HT1080 (cell line): Measurements from ENCODE around the gene RANBP9. TPM values are rescaled to one million over a fixed set of nuclear protein-coding genes. Genes with fewer than 3 reads are reported as not detected.

Experiments used
- DNase-seq: peaks from one replicate; pipeline ENCODE4 v3.0.0-alpha.2; 2015; ENCODE audit warnings: low read depth
- total RNA-seq: library from RNA; depleted of rRNA; stranded (reverse); fragments of >200 nt; shearing (Covaris generic); gene quantifications from 2 replicates; pipeline ENCODE4 v1.2.3, GENCODE V29; 2014

The RANBP9 gene
- total RNA-seq, 1 experiment from 2014 or later: 15.7 TPM

DNA sequence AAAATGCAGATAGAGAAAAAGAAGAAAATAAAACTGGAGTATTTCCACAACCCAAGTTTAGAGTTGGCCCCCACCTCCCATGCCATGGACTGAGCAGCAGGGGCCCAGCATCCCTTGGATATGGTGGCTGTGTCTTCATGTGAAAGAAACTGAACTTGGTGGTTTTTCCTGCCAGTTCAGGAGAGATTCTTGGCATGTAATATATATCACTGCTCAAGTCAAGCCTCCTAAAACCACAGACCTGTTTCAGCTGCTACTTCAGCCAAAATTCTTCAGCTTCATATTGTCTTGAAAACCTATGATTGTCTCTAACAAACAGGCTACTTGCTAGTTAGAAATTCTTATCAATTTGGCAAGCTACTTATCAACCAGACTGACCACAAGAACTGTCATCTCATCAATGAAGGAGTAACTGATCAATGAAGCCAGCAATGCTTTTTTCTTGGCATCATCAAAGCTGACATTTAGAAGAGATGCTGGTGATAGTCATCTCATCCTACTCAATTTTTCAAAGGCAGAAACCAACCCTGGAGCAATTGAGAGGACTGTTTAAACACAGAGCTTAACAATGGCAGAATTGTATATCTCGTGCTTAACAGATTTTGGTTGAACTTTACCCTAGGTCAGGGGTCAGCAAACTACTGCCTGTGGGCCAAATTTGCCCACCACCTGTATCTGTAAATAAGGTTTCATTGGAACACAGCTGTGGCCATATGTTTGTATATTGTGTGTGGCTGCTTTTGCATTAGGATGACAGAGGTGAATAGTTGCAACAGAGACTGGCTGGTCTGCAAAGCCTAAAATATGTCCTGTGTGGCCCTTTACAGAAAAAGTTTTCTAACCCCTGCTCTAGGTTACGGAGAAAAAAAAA lies 106.9 kb downstream of the RANBP9 start:
- no peak for DNase-seq

DNA sequence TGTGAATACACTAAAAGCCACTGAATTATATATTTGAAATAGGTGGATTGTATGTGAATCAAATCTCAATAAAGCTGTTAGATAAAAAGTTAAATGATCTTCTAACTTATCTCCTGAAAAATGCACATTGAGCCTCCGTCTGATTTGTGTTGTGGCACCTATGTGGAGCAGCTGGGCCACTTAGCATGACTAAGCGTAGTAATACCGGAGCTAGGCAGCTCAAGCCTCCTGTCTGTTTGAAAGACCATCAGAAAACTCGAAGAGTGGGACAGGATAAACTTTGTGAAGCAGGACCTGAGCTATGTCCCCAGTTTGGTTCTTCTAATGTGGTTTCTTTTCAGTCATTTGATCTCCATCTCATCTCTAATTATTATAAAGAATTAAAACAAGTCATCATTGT lies 107.5 kb downstream of the RANBP9 start:
- DNase-seq: no peak

DNA sequence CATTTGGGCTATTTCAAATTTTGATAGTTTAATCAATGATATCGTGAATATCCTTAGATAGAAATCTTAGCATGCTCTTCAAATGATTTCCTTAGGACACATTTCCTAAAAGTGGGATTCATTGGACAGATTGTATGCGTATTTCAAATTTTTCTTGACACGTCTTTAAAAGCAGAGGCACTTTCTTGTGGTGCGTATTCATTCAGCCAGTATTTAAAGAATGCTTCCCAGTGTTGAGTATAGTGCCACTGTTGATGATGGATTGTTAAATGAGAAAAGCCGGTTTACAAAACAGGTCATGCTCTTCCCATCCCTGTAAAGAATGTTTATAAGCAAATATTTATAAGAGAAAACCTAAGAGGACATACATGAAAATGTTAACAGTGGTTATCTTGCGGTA lies 111.6 kb downstream of the RANBP9 start:
- no peak for DNase-seq

DNA sequence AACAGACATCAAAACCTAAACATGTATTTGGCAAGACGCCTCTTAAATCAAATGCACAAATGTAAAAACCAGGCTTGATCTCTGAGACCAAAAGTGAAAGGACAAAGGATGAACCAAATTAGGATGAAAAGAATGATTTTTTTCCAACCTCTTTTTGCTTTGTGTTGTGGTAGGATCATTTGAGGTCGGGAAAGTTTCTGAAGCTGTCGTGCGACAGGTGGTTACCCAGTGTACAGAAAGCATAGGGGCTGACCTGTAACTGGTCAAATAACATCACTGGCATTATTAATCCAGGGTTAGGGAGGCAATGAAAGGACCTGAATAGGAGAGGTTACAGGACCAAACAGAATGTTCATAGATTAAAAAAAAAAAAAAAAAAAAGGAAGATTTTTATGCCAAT lies 114.6 kb downstream of the RANBP9 start:
- no peak for DNase-seq

DNA sequence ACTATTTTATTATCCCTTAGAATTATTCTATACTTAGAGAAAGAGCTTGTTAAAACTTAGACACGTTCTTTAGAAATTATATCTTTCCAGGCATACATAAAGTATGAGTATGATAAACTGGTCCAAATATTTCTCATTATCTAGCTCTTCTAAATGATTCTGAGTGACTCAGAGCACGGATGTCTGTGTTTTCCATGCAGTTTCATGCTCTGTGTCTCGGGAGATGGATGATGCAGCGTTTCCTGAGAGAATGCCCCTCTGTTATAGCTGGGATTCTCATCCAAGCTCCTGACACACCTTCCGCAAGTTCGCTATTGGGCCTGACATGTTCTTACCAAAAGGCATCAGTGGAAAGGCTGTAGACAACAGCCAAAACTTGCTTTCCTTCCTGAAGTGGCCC lies 117.9 kb downstream of the RANBP9 start:
- peak; percentile 11 for DNase-seq

DNA sequence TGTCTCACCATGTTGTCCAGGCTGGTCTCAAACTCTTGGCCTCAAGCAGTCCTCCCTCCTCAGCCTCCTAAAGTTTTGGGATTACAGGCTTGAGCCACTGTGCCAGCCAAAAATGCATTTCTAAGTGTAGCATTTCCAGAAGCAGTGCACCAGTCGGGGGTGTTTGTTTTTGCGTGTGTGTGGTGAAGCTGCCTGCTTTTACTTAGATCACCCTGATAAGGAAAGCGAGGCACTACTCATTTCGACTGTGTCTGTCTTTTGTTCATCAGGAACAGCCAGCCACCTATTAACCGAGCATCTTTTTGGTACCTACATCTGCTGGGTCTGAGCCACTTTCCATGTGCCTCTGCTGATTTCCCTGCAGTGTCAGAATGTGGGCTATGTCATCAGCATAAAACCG lies 118.5 kb downstream of the RANBP9 start:
- DNase-seq: no peak

DNA sequence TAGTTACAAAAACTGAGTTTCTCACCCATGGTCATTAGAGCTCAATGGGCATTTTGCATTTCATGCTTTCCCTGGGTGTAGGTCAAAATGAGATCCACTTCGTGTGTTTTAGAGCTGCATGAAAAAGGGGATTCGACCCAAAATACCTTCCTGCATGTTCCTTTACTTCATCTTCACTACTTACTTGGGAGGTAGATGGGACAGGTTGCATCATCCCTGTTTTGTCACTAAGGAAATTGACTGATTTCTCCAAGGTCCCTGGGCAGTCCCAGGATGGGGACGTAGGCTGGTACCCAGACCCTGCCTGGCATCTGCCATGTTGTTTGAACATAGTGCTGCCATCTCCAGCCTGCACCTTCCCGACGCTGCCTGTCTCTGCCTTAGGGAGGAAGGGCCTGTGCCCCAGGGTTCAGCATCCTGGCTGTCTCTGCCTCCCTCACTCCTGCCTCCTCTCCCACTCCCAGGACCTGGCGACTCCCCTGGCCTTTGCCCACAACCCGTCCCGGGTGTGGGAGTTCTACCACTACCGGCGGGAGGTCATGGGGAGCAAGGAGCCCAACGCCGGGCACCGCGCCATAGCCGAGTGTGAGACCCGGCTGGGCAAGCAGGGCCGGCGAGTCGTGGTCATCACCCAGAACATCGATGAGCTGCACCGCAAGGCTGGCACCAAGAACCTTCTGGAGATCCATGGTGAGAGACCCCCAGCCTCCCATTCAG lies 120.3 kb downstream of the RANBP9 start:
- DNase-seq: no peak

DNA sequence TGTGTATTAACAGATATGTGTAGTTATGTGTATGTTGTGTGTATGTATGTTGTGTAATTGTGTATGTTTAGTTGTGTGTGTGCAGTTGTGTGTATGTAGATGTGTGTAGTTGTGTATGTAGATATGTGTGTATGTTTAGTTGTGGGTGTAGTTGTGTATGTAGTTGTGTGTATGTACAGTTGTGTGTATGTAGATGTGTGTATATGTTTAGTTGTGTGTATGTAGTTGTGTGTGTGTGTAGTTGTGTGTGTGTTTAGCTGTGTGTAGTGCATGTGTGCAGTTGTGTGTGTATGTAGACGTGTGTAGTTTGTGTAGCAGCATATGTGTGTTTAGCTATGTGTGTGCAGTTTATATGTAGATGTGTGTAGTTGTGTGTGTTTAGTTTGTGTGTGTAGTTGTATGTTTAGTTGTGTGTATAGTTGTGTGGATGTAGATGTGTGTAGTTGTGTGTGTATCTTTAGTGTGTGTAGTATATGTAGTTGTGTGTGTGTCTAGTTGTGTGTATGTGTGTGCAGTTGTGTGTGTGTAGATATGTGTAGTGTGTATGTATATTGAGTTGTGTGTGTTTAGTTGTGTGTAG lies 121.0 kb downstream of the RANBP9 start:
- DNase-seq: no peak

DNA sequence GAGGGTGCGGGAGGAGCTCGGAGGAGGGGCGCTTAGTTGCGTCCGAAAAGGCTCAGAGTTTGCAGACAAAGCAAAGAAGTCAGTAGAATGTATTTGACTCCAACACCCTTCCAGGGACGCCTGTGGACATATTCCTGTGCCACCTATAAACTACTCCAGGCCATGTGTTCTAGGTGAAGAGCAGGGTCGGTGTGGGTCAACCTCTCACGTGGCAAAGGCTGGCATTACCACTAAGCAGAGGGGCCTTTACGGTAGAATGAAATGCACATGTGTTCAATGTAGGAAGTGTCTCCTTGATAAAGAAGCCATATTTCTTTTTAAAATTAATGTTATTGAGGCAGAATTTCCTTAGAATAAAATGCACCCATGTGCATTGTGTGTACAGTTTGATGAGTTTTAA lies 121.8 kb downstream of the RANBP9 start:
- DNase-seq: no peak

DNA sequence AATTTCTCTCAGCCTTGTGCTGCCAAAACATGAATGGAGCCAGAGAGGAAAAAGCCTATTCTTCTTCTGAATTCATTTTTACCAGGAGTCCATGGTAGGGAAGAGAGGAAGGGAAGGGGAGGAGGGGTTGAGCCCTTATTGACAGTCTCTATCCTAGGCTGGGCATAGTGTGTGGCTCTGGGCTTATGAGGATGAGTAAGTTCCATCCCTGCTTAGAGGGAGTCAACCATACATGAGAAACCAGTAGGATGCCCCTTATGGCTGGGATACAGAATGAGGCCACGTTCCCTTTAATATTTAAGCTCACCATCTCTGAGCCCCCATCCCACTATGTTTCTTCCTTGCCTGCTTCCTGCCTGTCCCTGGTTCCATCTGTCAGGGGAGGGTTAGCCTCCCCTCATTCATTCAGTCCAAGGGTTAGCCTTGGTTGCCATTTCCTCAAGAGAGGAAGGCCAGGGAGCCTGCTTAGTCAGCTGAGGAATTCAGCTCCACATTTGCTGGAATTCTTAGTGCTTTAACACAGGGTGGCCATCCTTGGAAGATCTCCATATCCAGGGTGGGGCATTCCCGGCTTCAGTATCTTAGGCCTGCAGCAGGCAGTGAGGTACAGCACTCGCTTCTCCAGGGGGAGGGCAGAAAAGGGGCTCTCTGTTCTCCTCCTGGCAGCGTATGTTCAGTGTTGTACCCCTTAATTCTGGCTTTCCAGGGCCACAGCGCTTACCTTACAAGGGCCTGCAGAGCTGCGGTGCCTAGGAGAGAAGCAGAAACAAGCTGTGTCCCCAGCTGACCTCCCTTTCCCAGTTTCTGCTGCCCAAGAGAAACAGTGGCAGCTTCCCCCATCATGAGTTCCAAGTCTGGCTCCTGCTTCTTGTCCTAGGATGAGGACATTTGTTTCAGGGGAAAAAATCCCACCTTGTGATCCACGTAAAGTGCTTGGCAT lies 124.8 kb downstream of the RANBP9 start:
- no peak for DNase-seq

DNA sequence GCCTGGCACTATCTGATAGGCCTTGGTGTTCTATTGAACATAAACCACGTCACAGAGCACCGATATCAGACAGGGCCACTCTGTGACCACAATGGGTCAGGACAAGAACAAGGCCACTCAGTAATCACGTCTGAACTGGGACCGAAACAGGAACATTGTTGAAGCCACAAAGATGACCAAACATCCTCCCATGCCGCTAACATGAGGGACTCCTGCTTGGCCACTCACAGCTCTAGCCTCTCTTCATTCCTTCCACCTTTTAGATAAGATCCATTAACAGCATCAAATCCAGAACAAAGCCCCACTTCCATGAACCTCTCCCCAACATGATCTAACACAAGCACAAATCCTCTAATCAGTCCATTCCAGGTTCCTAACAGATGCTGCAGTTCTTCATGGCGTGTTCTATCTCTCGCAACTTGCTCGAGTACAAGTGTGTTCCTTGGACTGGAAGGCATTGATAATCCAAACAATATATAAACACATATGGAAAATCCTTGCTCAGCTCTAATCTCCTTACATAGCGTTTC lies 129.9 kb downstream of the RANBP9 start:
- no peak for DNase-seq

DNA sequence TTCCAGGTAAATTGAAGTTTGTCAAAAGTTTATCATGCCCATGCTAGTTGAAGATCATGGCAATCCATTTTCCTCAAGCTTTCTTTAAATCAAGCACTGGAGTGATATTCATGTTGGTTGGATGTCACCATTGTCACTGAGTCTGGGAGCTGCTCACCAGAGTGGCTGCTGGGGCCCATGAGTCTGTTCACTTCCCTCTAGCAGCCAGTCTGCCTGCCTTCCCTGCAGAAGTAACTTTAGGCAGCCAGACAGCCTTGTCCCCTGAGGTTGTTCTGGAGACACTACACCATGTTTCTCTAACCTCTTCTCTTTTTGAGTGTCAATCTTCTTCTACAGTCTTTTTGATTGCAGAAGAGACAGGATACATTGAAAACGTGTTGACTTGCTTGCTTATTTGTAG lies 131.7 kb downstream of the RANBP9 start:
- DNase-seq: no peak

DNA sequence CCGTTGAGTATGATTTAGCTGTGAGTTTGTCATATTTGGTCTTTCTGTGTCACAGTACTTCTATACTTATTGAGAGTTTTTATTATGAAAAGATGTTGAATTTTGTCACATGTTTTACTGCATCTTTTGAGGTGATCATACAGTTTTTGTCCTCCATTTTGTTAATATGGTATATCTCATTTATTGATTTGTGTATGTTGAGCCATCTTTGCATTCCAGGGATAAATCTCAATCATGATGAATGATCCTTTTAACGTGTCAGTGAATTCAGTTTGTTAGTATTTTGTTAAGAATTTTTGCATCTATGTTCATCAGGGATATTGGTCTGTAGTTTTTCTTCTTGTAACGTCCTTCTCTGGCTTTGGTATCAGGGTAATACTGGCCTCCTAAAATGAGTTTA lies 133.7 kb downstream of the RANBP9 start:
- DNase-seq: no peak

DNA sequence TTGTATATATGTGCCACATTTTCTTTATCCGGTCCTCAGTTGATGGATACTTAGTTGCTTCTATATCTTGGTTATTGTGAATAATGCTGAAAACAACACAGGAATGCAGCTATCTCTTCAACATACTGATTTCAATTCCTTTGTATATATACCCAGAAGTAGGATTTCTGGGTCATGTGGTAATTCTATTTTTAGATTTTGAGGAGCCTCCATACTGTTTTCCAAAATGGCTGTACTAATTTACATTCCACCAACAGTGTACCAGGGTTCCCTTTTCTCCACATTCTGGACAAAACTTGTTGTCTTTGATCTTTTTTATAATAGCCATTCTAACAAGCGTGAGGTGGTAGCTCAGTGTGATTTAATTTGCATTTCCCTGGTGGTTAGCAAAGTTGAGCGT lies 135.6 kb downstream of the RANBP9 start:
- no peak for DNase-seq

DNA sequence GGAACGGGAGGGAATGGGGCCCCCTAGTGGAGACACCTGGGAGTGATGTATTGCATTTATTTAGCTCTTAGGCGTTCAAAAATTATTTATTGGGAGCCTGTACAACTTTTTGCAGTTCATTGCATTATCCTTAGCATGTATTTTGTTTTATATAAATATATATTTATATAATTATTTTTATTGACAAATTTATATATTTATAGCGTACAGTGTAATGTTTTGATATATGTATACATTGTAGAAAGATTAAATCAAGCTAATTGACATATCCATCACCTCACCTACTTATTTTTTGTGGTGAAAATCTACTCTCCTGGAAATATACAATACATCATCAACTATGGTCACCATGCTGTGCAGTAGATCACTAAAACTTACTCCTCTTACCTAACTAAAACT lies 136.3 kb downstream of the RANBP9 start:
- DNase-seq: no peak

DNA sequence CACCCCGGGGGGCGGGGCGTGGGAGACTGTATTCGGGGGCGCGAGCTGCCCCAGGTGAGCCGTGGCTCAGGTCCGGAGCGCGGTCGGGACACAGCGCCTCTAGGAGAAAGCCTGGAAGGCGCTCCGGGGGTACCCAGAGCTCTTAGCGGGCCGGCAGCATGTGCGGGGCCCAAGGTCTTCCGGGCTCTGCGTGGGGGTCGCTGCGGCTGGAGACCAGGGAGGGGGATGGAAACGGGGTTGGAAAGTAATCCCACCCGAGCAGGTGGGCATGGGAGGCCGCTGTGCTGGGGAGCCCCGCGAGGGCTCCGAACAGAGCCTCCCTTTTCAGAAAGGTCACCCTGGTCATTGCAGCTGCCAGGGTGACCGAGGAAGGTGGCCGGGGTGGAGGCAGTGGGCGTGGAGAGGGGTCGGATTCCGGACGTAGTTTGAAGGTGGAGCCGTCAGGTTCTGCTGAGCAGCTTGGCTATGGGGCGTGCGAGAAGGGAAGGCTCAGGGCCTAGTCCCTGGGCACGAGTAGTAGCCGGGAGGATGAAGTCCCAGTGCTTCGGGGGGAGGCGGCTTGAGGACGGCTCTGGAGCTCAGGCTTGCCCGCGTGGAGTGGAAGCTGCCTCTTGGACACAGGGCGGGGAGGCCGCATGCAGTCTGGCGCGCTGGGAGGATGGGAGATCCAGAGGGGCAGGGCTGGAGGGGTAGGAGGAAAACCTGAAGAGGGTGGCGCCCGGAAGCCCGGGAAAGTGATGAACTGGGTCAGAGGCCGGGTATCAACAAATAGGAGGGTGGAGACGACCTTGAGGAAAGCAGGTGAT lies 136.9 kb downstream of the RANBP9 start, which contains the start of gene SIRT5:
Gene SIRT5 (plus strand): TSS at position 31 of the 806 bp plus-strand sequence. CDS start 9,510 bp downstream, outside the sequence.
- DNase-seq: peak; percentile 91

DNA sequence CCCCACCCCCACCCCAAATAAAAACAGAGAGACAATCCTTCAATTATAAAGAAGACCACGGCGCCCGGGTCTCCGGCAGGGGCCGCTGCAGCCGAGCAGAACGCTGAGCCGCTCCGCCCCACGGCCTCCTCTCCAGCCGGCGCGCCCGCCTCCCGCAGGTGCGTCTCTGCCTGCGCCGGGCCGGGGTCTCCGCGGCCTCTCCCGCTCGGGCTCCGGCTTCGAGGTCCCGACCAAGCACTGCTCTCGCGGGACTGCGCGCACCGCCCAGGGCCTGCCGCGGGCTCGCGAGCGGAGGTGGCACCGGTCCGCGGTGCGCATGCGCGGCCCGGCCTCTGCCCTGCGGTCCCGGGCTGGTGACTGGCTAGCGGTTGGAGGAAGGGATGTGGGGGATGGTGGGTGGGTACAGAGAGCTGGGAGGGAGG lies 137.5 kb downstream of the RANBP9 start:
- DNase-seq: peak; percentile 92

DNA sequence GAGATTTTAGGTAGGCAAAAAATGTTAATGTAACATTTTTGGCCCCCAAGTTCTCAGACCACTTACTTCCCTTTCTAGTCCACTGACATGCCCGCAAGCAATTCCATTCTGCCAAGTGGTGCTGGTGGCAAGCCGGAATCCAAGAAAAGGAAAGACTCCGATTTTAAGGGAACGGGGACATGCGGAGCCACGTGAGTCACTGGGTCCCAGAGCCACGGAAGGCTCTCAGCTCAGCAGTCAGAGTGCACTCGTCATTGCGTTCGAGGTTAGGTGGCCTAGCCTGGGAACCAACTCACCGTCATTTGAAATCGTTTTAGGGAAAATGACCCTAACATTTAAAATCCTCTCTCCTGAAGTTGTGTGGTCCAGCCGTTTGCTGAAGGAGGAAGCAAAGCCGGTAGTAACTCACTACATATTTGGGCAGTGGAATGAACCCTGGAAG lies 137.9 kb downstream of the RANBP9 start:
- DNase-seq: peak; percentile 51

DNA sequence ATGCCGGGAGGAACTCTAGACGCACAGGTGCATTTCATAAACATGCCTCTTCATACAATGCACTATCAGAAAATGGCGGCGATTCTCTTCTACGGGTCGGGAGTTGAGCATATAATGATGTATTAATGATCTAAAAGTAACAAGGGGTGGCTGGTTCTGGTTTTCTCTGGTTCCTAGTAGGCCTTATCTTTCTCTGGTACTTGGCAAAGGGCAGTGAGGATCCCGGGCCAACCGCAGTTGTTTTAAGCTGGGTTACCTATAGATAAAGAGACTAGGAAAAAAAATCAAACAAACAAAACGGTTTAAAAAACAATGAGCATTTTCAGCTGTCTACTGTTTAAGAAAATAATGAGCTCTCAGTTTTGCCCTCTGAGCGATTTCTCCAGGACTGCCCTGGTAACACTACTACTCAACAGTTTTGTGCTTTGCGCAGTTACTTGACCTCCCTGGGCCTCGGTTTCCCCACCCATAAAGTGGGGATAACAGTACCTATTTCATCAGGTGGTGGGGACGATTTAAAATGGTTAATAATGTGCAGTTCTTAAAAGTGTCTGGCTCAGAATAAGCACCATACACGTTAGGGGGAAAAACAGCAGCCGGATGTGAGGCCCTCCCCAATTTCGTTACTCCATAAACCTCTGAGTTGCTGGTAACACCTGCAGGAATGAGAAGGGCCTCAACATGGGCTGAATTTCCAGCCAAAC lies 138.5 kb downstream of the RANBP9 start:
- DNase-seq: no peak
